Gastrocnemius medialis (tissue), 4 donors: Measurements from ENCODE around the gene MLPH.

Experiments used
- CTCF ChIP-seq, 5 experiments: fragments of 450-650 bp in 3 of 5; fragments of 200-600 bp in 2 of 5; sonication (generic) in 2 of 5; IDR thresholded peaks in 4 of 5; conservative IDR thresholded peaks in 1 of 5; 1 replicate in 4 of 5; 2 replicates in 1 of 5; pipeline ENCODE4 v1.5.1; 2016 to 2019; ENCODE audit warnings: antibody characterized with exemption in 5 of 5, mild to moderate bottlenecking in 3 of 5, moderate library complexity in 3 of 5
- POLR2A ChIP-seq, 2 donors: fragments of 450-650 bp; IDR thresholded peaks; one replicate each; pipeline ENCODE4 v1.6.1; 2017; ENCODE audit warnings: antibody characterized with exemption in 2 of 2, mild to moderate bottlenecking in 2 of 2, moderate library complexity in 2 of 2

GRCh38 chr2:237465515-237466148, 21.4 kb upstream of the MLPH start:
- TF ChIP-seq CTCF (IDR thresholded peaks at IDR 0.05 in 4 of 5, conservative IDR thresholded peaks at IDR 0.05 in 1 of 5) (no peak), POLR2A (IDR thresholded peaks at IDR 0.05) (no peak)
